Heart left ventricle (tissue), 13 donors: ENCODE measurements around the gene TNNI3K.

Experiments used
- POLR2A ChIP-seq, 2 donors: fragments of 450-650 bp; IDR thresholded peaks; one replicate each; pipeline ENCODE4 v1.6.1; 2017; ENCODE audit warnings: antibody characterized with exemption in 2 of 2, mild to moderate bottlenecking in 2 of 2, moderate library complexity in 2 of 2
- TF ChIP-seq, protein P1 (sequence below), 12 donors: fragments of 200-600 bp; sonication (generic) in 4 of 12; IDR thresholded peaks; one replicate each; pipeline versions ENCODE4 v1.5.0 to v1.8.0; 2018 to 2022; ENCODE audit warnings: antibody characterized with exemption in 12 of 12, mild to moderate bottlenecking in 5 of 12
- donor health status: ischemic (EF 13 %, LVEDD 7.1; RV severe dilation, severe dysfunction).
- donor health status: DM: no; HTN: yes; CAD: no.
- donor health status: DM: no; HTN: no; CAD: no.
- donor health status: ischemic (EF 25% LVEDD 6.9; RV normal size, moderate dysfunction).
- donor health status: ischemic (EF 25% LVEDD 5.7; RV mildly dilated, moderate dysfunction).
- donor health status: ischemic (EF 35%, LVEDD 5.7; RV mildly dilated, moderate dysfunction).
- donor health status: nonischemic (EF 11% LVEDD 7.7; RV severe dilation, severe dysfunction).
- donor health status: DM: yes; HTN: yes; CAD: no.
- donor health status: PGD.
- donor health status: ischemic (EF 29% LVEDD 5.4; RV normal size, mild dysfunction).
- donor health status: nonischemic (EF 23%, LVEDD 6.1; RV moderate dilation, normal function).

DNA sequence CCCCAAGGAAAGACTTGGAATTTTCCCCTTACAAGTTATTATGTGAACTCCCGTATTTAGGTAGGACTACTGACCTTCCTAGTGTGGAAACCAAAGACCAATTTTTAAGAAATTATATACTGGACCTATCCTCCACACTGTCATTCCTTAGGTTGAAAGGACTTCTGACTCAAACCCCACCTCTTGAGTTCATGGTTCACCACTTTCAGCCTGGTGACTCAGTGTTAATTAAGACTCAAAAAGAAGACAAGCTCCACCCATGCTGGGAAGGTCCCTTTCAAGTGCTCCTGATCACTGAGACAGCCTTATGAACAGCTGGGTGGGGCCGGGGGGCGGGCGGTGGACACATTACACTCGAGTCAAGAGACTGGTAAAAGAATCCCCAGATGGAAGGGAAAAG, 164.1 kb downstream of the TNNI3K start:
- TF ChIP-seq, protein P1, sequence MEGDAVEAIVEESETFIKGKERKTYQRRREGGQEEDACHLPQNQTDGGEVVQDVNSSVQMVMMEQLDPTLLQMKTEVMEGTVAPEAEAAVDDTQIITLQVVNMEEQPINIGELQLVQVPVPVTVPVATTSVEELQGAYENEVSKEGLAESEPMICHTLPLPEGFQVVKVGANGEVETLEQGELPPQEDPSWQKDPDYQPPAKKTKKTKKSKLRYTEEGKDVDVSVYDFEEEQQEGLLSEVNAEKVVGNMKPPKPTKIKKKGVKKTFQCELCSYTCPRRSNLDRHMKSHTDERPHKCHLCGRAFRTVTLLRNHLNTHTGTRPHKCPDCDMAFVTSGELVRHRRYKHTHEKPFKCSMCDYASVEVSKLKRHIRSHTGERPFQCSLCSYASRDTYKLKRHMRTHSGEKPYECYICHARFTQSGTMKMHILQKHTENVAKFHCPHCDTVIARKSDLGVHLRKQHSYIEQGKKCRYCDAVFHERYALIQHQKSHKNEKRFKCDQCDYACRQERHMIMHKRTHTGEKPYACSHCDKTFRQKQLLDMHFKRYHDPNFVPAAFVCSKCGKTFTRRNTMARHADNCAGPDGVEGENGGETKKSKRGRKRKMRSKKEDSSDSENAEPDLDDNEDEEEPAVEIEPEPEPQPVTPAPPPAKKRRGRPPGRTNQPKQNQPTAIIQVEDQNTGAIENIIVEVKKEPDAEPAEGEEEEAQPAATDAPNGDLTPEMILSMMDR (IDR thresholded peaks at IDR 0.05): no peak
- no peak for TF ChIP-seq POLR2A (IDR thresholded peaks at IDR 0.05)
